ENCODE data around the gene GOLGA6A.
"Not testable (repeated sequence)": the region's sequence is repeated elsewhere in the genome, so short reads cannot be mapped to it uniquely, and the experiment has no call there.

The GOLGA6A gene

DNA sequence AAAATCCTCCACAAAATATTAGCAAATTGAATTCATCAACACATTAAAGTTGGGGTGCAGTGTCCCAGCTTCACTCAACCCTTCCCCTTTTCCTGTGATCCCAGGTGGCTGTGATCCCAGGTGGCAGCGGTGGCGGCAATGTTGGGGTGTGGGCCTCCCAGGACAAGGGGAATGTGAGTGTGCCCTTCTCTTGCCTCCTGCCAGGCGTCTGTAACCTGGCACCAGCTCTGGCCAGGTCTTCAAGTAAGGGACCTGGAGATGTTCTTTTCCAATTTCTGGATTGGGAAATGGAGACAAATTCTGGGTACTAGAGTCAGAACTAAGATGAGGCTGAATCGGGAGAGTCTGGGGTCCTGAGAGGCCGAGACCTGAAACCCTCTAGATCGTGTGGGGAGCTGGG, 20.1 kb downstream of the GOLGA6A start:
- no peak for DNase-seq (ENCODE audit: low read depth)
- TF ChIP-seq, protein P1, sequence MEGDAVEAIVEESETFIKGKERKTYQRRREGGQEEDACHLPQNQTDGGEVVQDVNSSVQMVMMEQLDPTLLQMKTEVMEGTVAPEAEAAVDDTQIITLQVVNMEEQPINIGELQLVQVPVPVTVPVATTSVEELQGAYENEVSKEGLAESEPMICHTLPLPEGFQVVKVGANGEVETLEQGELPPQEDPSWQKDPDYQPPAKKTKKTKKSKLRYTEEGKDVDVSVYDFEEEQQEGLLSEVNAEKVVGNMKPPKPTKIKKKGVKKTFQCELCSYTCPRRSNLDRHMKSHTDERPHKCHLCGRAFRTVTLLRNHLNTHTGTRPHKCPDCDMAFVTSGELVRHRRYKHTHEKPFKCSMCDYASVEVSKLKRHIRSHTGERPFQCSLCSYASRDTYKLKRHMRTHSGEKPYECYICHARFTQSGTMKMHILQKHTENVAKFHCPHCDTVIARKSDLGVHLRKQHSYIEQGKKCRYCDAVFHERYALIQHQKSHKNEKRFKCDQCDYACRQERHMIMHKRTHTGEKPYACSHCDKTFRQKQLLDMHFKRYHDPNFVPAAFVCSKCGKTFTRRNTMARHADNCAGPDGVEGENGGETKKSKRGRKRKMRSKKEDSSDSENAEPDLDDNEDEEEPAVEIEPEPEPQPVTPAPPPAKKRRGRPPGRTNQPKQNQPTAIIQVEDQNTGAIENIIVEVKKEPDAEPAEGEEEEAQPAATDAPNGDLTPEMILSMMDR (conservative IDR thresholded peaks at IDR 0.05; ENCODE audit: low read depth, low read length), result no peak
- H3K4me3 ChIP-seq (ENCODE audit: low read depth, low read length), result no peak overlapping the region

DNA sequence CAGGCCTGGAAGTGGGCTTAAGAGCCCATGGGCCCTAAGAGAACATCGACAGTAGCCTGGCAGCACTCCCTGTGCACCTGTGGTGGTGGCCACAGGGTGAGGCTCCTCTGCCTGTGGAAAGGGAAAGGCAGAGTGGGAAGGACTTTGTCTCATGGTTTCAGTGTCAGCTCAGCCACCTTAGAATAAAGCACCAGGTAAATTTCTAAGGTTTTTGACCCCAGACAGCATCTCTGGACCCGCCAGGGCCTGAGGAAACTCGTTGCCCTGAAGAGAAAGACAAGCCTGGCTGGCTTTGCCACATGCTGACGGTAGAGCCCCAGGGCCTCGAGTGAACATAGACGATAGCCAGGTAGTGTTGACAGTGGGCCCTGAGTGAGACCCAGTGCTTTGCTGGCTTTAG, 22.1 kb downstream of the GOLGA6A start:
- DNase-seq (ENCODE audit: low read depth), result no peak
- TF ChIP-seq, protein P1 (conservative IDR thresholded peaks at IDR 0.05; ENCODE audit: low read depth, low read length), result no peak
- H3K4me3 ChIP-seq (ENCODE audit: low read depth, low read length), result no peak overlapping the region

DNA sequence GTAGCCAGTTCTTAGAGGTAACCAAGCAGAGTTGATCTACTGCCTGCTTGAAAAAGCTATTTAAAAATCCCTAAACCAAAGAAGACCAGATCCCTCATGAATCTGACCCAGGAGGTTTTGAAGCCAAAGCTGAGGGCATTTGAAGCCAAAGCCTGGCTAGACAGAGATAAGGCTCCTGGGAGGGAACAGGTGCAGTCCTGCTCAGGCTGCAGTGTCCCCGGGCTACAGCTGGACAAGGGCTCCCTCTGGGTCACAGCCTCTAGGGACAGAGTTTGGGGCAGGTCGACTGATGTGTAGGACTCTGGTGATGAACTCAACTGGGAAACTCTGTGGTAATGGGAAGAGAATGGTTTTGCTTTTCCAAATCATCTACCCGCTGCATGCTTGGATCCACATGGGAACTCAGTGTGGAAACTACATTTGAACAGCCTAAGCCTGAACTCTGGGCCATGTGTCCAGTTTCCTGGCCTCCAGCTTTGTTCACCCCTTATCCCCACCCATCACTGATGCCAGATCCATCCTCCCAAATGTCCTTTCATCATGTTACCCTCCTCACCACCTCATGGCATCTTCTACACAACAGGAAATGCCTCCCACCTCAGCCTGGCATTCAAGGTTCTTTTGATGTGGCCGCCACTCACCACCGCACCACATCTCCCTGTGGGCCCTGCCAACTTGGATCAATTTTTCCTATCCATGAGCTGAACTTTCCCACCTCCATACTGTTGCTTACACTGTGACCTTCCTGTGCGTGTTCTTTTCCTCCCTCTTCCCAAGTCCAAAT, 23.1 kb downstream of the GOLGA6A start:
- not testable (repeated sequence) for DNase-seq (ENCODE audit: low read depth); H3K4me3 ChIP-seq (ENCODE audit: low read depth, low read length)

DNA sequence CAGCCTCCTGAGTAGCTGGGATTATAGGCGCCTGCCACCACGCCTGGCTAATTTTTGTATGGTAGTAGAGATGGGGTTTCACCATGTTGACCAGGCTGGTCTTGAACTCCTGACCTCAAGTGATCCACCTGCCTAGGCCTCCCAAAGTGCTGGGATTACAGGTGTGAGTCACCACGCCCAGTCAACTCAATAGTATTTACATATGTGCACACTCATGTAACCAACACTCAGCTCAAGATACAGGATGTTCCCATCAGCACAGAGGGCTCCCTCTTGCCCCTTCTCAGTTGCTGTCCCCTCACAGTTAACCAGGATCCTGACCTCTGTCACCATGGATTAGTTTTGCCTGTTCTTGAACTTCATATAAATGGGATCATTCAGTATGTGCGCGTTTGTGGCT, 26.0 kb downstream of the GOLGA6A start:
- not testable (repeated sequence) for DNase-seq (ENCODE audit: low read depth); H3K4me3 ChIP-seq (ENCODE audit: low read depth, low read length)

DNA sequence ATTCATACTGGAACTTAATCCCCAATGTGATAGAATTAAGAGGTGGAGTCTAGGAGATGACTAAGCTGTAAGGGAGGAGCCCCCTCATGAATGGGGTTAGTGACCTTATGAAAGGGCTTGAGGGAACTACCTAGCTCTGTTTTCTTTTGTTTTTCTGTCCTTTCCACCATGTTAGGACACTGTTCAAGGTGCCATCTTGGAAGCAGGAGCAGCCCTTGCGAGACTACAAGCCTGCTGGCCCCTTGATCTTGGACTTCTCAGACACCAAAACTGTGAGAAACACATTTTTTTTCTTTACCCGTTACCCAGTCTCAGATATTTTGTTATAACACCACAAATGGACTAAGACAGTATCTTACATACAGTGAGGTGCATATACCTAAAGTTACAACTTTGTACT, 26.5 kb downstream of the GOLGA6A start:
- TF ChIP-seq, protein P1 (conservative IDR thresholded peaks at IDR 0.05; ENCODE audit: low read depth, low read length), result no peak
- no peak overlapping the region for H3K4me3 ChIP-seq (ENCODE audit: low read depth, low read length)
- no peak for DNase-seq (ENCODE audit: low read depth)

DNA sequence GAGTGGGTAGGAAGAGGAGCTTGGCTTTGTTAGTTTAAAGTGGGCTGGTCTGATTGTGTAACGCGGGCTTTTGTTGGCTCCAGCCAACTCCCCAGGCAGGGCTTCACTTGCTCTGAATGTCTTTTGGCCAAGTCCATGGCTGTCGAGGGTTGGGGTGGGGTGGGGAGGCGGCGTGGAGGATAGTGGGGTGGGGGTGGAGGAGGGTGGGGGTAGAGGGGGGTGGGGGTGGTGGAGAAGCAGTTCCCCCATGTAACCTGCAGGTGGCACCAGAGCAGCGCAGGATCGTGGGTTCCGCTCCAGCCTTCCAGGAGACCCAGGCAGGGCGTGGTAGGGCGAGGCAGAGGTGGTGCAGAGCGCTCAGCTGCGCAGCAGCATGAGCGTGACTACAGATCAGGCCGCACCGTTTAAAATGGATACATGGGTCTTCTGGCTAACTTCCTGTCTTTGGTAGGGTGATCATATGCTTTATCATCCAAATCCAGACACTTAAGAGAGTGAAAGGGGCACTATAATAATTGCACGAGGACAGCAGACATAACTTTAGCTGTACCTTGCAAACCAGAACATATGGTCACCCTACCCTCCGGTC, 28.3 kb downstream of the GOLGA6A start:
- peak; percentile 72 for DNase-seq (ENCODE audit: low read depth)
- TF ChIP-seq, protein P1 (conservative IDR thresholded peaks at IDR 0.05; ENCODE audit: low read depth, low read length), result peak; percentile 75
- H3K4me3 ChIP-seq (ENCODE audit: low read depth, low read length), result peak overlapping the region; percentile 22

DNA sequence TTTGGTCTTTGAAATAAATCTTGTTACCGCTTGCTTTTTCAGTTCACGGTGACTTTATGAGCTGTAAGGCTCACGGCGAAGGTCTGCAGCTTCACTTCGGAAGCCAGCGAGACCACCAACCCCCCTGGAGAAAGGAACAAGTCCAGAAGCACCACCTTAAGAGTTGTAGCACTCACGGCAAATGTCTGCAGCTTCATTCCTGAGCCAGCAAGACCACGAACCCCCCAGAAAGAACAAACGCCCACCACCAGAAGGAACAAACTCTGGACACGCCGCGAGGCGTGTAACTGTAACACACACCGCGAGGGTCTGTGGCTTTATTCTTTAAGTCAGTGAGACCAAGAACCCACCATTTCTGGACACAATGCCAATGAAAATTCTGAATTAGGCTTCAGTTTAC, 28.8 kb downstream of the GOLGA6A start:
- no peak overlapping the region for H3K4me3 ChIP-seq (ENCODE audit: low read depth, low read length)
- TF ChIP-seq, protein P1 (conservative IDR thresholded peaks at IDR 0.05; ENCODE audit: low read depth, low read length), result no peak
- DNase-seq (ENCODE audit: low read depth), result no peak

DNA sequence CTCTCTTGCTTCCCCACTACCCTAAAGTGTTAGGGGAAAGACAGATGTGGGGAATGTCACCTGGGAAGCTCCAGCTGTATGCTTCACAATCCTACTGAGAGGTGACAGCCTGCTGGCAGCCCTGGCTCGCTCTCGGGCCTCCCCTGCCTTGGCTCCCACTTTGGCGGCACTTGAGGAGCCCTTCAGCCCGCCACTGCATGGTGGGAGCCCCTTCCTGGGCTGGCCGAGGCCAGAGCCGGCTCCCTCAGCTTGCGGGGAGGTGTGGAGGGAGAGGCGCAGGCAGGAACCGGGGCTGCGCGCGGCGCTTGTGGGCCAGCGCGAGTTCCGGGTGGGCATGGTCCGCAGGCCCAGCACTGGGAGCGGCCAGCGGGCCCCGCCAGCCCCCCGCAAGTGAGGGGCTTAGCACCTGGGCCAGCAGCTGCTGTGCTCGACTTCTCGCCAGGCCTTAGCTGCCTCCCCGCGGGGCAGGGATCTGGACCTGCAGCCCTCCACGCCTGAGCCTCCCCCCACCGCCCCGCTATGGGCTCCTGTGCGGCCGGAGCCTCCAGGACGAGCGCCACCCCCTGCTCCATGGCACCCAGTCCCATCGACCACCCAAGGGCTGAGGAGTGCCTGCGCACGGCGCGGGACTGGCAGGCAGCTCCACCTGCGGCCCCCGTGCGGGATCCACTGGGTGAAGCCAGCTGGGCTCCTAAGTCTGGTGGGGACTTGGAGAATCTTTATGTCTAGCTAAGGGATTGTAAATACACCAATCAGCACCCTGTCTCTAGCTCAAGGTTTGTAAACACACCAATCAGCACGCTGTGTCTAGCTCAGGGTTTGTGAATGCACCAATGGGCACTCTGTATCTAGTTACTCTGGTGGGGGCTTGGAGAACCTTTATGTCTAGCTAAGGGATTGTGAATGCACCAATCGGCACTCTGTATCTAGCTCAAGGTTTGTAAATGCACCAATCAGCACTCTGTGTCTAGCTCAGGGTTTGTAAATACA, 29.8 kb downstream of the GOLGA6A start:
- H3K4me3 ChIP-seq (ENCODE audit: low read depth, low read length); DNase-seq (ENCODE audit: low read depth): not testable (repeated sequence)

Measured in choroid plexus epithelial cell (primary cell).